GM21423 (cell line): Measurements from ENCODE around the gene ITPKB.
"Not testable (repeated sequence)": the region's sequence is repeated elsewhere in the genome, so short reads cannot be mapped to it uniquely, and the experiment has no call there.

Source experiments
- ATAC-seq: cut with Tn5 transposase; IDR thresholded peaks from one replicate; pipeline ENCODE4 v1.9.1; 2021; ENCODE audit warnings: mild to moderate bottlenecking, moderate library complexity; ENCODE audit not compliant: unreplicated experiment

ITPKB gene

GRCh38 chr1:226761322-226761721 is 22.2 kb upstream of the ITPKB start:
- ATAC-seq = no peak

DNA sequence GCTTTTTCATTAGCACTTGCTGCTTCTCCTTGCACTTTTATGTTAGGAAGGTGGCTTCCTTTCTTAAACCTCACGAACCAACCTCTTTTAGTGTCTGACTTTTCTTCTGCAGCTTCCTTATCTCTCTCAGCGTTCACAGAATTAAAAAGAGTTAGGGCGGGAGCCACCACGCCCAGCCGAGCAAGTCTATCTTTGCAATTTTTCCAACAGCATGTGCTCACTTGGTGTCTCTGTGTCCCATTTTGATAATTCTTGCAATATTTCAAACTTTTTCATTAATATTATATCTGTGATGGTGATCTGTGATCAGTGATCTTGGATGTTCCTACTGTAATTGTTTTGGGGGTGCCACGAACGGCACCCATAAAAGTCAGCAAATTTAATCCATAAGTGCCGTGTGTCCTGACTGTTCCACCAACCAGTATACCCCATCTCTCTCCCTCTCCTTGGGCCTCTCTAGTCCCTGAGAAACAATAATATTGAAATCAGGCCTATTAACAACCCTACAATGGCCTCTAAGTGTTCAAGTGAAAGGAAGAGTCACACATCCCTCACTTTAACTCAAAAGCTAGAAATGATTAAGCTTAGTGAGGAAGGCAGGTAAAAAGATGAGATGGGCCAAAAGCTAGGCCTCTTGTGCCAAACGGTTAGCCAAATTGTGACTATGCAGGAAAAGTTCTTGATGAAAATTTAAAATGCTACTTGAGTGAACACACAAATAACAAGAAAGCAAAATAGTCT is 15.9 kb upstream of the ITPKB start:
- no peak for ATAC-seq

DNA sequence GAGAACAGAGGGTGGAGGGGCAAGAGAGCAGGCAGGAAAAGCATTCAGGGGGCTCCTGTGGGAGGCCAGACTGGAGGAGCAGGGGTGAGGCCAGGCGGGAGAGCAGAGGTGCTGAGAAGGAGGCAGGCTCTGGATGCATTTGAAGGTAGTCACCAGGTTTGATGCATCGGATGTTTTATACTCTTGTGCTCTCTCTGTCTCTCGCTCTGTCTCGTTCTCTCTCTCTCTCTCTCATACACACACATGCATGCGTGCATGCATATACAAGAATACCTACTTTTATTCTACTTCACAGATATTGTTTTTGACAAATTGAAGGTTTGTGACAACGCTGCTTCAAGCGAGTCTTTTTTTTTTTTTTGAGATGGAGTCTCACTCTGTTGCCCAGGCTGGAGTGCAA is 15.0 kb upstream of the ITPKB start:
- no peak for ATAC-seq

GRCh38 chr1:226751703-226752102 is 12.6 kb upstream of the ITPKB start:
- no peak for ATAC-seq

GRCh38 chr1:226751214-226751613 is 12.1 kb upstream of the ITPKB start:
- no peak for ATAC-seq

GRCh38 chr1:226749467-226749866 is 10.4 kb upstream of the ITPKB start:
- no peak for ATAC-seq

GRCh38 chr1:226748306-226748705 is 9.2 kb upstream of the ITPKB start:
- no peak for ATAC-seq

DNA sequence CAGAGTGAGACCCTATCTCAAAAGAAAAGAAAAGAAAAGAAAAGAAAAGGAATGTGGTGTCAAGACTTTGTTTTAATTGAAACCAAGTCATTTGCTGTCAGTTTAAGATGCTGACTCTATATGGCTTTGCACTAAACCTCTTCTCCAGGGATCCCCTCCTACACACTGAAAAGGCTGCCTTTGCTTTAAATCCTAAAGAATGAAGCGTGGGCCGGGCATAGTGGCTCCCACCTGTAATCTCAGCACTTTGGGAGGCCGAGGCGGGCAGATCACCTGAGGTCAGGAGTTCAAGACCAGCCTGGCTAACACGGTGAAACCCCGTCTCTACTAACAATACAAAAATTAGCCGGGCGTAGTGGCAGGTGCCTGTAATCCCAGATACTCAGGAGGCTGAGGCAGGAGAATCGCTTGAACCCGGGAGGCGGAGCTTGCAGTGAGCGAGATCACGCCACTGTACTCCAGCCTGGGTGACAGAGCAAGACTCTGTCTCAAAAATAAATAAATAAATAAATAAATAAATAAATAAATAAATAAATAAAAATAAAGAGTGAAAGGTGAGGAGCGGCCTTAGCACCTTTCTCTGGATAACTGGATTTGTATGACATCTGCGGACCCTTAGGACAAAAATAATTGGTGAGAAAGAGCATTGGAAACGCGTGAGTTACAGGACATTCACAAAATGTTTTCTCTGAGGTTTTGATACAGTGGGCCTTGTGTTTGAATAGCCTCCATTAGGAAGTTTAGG is 8.6 kb upstream of the ITPKB start:
- not testable (repeated sequence) for ATAC-seq

GRCh38 chr1:226743259-226743658 is 4.2 kb upstream of the ITPKB start:
- no peak for ATAC-seq

GRCh38 chr1:226741009-226741408 is 1.9 kb upstream of the ITPKB start:
- ATAC-seq = no peak

- no peak for ATAC-seq
Measured at GRCh38 chr1:226739696-226740065, 599 bp upstream of the ITPKB start.

DNA sequence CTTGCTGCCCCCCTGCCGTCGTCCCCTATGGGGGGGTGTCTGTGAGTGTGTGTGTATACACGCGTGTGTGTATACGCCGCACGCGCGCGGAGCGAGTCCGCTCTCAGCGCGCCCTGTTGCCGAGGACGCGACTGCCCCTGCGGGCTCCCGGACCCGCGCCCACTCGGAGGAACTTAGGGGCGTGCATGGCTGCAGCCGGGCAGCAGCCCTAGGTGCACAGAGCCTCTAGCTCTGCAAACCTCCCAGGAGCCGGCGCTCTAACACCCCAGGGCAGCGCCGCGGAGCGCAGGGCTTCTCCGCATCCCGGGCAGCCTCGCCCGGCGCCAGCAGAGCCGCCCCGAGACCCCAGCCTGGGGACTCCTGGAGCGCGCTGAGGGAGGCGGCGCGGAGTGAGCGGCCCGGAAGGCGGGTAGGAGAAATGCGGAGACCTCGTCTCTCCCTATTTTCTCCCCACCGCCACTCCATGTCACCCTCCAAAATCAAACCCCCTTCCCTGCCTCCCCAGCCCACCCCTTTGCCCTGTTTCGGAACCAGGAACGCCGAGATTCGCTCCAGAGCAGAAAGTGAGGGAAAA is 574 bp downstream of the ITPKB start:
- peak; percentile 23 for ATAC-seq

- peak; percentile 22 for ATAC-seq
Measured at GRCh38 chr1:226737819-226738420, 1.2 kb downstream of the ITPKB start.

- peak; percentile 40 for ATAC-seq
Measured at GRCh38 chr1:226736908-226737818, 1.9 kb downstream of the ITPKB start.

DNA sequence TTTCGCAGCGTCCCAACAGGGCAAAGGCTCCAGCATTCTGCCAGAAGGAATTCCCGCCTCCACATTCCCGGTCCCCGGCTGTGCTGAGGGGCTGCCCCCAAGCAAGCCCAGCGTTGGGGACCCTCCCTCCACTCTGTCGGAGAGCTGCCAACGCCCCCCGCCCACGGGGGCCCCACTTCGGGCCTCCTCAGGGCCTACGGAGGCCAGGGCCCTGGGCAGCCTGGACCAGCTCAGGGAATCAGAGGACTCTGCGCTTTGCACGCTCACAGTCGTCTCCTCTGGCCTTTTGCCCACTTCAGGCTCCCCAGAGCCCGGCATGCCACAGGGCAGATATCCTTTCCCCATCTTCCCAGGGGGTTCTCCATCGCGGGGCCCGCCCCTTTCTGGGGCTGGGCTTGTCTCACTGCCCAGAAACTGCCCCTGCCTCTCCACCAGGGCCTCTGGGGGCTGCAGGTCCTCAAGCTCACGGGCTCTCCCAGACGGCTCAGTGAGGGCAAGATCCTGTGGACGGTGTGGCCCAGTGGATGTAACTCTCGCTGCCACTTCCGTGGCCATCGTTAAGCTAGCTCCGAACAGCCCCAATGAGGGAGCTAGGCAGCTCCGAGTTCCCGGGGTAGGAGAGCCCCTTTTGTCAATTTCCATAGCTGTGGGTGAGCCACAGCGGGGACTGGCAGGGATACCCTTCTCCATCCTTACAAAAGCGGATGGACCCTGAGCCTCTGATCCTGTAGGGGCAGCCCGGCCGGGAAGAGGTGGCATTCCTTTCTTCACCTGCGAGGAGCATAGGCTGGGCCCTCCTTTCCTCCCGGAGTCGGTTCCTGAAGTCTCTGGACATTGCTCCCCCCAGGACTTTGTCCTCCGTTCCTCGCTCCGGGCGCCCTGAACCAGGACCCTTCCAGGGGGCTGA is 2.8 kb downstream of the ITPKB start:
- ATAC-seq = no peak

DNA sequence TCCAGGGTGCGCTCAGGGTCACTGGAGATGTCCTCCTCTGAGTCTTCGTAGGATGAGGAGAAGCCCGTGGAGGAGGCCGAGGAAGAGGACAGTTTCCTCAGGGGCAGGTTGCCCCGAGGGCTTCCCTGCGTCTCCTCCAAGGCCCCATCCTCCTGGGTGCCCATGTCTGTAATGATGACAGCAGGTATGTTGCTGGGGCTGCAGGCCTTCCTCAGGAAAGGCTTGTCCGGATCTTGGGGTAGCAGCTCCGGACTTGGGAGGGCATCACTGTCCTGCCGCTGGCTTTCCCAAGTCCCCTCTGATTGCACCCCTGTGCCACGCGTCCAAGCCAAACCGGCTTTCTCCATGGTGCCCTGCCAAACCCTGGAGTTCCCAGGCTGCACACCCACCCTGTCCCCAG is 3.5 kb downstream of the ITPKB start:
- ATAC-seq = no peak

GRCh38 chr1:226734611-226735153 is 4.4 kb downstream of the ITPKB start:
- ATAC-seq = no peak

DNA sequence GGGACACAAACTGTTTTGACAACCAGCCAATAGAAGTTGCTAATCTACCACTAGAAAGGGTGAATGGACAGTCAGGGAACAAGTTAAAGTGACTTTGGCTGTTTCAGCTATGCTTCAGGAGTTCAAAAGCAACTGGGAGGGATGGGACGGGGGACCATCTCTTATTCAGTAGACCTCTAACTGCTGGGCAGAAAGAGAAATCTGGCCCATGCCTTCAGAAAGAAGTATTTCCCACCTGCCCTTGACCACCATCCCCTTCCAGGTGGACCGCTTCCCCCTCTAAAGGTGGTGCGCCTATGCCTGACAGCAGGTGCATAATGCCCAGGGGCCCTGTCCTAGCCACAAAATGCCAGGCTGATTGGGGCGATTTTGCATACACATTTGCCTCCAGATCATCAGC is 5.2 kb downstream of the ITPKB start:
- ATAC-seq = no peak

- no peak for ATAC-seq
Measured at GRCh38 chr1:226733304-226733703, 5.8 kb downstream of the ITPKB start.
